ENCODE measurements around the gene MAGI2.
"Not testable (repeated sequence)": the region's sequence is repeated elsewhere in the genome, so short reads cannot be mapped to it uniquely, and the experiment has no call there.

The MAGI2 gene

DNA sequence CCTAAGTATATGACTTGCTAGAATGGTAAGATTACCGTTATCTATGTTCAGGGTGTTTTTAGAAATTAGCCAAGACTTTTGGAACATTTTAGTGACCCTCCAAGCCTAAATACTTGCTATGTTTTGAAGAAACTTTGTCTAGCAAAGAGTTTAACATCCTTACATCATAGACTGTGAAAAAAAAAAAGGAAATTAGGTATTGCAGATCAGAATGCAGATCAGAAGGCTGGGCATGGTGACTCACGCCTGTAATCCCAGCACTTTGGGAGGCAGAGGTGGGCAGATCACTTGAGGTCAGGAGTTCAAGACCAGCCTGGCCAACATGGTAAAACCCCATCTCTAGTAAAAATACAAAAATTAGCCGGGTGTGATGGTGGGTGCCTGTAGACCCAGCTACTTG lies 10.7 kb downstream of the MAGI2 start:
- not testable (repeated sequence) for DNase-seq

DNA sequence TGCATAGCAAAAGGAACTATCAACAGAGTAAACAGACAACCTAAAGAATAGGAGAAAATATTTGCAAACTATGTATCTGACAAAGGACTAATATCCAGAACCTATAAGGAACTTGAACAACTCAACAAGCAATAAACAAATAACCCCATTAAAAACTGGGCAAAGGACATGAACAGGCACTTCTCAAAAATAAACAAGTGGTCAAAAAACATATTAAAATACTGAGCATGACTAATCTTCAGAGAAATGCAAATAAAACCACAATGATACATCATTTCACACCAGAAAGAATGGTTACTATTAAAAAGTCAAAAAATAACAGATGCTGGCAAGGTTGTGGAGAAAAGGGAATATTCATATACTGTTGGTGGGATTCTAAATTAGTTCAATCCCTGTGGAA lies 17.1 kb downstream of the MAGI2 start:
- DNase-seq = no peak

DNA sequence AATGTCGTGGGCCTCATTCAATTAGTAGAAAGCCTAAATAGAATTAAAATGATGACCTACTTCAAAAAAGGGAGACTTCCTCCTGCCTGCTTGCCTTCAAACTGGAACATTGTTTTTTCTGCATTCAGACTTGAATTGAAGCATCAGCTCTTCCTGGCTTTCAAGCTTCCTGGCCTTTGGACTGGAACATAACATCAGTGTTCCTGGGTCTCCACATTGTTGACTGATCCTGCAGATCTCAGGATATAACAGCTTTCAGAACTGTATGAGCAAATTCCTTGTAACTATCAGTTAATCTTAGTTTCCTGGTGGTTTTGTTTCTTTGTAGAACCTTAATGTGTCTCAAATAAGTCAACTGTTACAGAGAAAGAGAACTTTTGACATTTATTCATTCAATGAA lies 18.6 kb downstream of the MAGI2 start:
- DNase-seq = no peak

DNA sequence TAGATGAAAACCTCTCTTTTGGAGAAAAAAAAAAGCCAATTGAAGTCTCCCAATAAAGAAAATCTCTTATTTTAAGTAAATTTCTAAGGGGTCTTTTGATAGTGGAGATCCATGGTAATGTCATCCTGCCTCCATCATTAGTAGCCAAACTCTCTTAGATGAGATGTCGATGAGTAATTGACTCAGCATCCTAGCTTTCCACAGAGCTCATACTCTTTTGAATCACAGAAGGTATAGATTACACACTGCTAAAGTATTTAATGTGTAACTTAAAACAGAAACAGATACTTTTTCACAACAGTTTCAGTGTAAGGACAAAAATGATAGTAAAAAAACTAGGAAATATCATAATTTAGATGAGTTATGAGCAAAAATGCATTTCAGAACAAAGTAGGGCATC lies 19.4 kb downstream of the MAGI2 start:
- DNase-seq = no peak

DNA sequence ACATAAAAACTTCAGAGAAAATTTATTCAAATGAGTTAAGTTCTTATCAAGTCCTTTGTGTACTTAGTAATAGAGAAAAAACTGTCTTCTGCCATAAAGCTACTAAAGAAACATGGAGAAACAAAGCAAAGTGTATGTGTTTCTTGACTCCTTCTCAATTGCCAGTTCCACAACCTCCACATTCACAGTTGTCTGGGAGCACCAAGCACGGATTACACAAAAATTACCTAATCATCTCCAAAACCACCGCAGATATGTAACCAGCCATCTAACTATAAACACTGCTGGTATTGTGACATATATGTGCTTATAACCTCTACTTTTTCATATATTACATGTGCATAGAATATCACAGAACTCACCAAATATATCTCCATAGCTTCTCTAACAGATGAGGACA lies 23.1 kb downstream of the MAGI2 start:
- no peak for DNase-seq

DNA sequence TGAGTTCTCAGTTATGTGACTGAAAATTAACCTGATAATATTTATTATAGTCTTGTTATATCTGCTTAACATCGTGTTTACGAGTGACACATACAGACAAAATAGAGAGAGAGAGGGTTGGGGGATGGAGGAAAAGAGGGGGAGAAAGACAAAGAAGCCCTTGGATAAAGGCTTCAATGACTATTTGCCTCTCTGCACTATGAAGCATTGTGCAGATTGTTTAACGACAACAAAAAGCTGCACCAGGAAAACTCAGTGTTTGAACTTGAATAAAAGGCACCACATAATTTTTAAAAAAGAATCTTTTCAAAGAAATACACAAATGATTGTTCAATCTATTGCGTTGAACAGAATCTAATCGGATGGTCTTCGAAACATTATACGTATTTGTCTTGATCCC lies 27.8 kb downstream of the MAGI2 start:
- DNase-seq = no peak

DNA sequence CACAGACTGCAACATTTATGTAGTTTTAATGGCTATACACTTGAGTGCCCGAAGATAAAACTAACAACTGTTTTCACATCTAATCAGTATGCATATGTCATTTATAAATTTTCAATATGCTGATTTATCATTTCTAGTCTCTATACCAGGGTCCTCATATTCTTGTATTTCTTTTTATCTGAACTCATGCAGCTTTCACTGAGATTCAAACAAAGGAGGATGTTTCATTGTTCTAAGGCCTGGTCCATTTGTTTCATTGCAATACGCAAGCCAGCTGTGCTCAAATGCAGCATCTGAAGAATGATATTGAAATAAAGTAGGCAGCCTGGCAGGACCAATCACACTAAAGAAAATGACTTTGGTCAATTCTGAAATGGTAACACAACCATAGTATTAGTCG lies 31.7 kb downstream of the MAGI2 start:
- no peak for DNase-seq

DNA sequence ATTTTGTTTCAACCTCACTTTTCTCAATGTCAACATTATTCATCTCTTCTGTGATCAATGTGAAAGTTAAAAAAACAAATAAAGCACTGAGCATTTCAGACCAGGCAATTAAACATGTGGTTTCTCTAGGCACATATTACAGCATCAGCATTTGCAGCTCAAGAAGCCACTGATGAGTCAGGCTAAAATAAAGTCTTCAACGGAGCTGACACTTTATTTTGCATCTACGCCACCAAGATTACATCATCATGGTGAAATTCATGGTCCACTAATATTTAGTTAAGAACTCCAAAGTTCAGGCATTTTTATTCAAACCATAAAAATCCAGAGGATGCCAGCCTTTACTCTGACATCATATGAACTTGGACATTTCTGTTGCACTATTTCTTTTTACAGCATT lies 33.0 kb downstream of the MAGI2 start:
- no peak for DNase-seq

DNA sequence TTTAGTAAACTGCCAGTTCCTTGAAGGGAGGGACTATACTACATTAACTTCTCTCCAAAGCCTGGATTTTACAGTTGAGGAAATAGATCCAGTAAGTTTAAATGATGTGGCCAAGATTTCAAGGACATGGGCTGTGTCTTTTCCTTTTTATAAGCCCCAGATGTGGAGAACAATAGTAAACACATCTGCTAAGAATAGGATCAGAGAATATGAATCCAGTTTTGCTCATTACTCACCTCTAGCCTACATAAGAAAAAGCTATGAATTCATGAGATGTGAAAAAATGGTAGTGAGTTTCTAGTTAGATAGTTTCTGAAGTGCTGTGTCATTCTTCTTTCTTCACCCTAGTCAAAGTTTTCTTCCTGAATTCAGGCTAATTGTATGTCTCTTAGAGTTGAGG lies 38.6 kb downstream of the MAGI2 start:
- DNase-seq = no peak

DNA sequence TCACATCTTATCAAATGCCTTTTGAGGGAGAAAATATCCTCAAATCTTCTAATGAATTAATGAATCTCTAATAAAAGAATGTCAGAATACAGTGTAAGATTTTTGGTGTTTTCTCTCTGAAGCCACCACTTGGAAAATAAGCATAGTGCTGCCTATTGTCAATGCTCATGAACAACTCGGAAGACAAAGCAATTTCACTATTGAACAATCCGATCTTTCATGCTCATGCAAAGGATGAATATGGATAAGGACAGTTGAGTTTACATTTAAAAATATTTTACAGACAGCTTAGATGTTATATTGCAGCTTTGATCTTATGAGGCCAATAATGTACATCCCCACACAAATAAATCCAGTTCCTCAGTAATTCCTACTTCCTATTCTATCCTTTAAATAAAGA lies 40.6 kb downstream of the MAGI2 start:
- no peak for DNase-seq

DNA sequence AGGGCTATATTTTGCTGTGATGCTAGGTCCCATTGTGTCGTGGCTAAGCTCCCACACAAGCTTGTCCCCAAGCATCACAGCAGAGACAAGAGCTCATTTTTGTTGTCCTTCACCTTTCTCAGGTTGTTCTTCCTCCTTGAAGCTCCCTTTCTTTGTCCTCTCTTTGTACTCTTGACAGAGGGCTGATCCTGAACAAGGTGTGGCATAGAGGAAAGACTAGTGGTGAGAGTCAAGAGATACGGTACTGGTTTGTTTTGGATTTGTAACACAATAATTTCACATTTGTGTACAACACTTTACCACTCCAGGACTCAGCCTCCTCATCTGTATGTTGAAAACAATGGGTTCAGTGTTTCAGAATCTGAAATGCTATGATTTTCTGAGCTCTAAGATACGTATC lies 41.0 kb downstream of the MAGI2 start:
- DNase-seq = no peak

DNA sequence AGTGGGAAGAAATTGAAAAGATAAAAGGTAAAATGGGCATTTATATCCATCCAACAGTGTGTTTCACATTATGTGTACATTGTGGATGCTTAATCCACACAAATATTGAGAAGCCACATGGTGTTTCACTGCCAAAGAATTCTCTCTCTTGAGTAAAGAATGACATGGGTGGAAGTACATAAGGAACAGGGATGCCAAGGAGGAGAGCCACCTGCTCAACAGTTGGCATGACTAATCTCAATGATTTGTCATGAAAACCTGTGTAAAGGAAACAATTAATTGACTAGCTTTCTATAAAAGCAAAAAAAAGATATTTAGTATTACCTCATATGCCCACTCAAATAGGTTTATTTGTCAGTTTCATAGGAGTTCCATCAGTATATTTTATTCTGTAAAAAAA lies 43.1 kb downstream of the MAGI2 start:
- DNase-seq = no peak

DNA sequence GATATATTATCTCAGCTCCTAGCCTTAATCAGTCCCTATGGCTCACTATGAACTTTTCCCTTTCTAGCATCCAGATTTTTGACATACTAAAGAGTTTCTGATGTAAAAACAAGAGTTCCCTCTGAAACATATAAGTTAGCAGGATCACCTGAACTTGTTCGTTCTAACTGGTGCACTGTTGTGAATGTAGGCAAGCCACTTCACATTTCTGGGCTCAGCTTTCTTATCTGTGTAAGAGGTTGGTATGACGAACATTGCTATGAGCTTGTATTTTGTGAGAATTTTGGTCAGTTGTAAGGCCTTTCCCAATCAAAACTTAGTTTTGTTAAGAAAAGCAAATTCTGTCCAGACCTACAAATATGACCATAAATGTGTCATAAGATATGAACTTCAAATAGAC lies 46.1 kb downstream of the MAGI2 start:
- no peak for DNase-seq

DNA sequence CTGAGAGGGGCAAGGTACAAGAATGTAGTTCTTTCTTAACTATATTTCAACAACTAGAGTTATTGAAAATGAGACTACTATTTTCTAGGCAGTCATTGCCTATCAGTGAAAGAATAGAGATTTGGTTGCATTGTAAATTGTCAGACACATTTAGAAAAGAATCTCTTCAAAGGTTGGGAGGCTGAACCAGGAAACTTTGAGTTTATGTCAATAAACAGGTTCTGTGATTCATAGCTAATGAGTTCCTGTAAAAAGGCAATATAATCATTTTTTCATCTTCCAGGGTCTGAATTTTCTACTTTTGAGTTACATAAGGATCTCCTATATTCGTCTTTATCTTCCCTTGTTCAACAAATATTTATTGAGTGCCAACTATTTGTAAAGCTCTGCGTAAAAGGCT lies 47.1 kb downstream of the MAGI2 start:
- no peak for DNase-seq

DNA sequence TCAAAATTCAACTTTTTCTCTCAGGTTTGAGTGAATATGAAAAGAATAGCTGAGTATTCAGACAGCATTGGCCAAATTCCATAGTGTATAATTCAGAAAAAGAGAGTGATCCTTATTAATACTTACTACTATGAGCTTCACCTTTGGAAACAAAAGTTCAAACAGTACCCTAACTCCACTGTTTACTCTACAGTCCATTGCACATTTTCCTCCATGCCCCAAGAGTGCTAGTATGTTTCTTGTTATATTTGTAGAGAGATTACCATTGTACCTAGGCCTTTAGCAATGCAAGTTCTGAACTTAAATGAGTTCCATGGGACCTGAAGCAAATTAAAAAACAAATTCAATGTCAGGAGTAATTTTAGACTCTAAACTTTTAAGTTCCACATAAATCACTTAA lies 48.1 kb downstream of the MAGI2 start:
- DNase-seq = no peak

DNA sequence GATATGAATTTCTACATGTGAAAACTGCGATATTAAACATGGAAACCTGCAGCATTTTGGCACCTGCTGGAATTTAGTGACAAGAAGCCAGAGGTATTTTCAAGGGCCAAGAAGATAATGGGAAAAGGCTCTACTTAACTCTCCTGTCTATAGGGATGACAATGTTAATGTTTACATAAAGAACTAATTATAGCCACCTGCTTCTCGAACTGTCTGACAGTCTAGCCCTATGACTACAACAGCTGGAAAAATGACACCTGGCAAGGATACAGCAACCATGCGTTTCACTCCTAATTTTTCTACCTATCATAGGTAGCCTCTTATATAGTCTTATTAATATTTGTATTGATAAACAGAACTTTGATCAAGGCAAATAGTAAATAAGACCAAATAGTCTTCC lies 49.6 kb downstream of the MAGI2 start:
- DNase-seq = no peak

DNA sequence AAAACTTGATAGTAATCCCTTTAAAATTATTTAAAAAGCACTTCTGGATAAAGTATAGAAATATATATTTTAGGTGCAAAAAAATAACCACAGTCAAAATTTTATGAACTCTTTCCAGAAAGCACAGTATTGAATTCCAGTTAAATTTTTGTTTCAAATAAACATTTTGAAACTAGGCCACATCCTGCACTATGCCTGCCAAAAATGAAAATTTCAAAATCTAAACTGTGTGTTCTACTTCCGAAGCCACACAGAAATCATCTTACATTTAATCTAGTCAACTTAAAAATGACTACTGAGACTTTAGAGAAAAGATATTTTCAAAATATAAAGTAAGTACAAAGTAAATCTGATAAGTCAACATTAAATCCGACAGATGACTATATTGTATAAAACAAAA lies 50.0 kb downstream of the MAGI2 start:
- DNase-seq = no peak

DNA sequence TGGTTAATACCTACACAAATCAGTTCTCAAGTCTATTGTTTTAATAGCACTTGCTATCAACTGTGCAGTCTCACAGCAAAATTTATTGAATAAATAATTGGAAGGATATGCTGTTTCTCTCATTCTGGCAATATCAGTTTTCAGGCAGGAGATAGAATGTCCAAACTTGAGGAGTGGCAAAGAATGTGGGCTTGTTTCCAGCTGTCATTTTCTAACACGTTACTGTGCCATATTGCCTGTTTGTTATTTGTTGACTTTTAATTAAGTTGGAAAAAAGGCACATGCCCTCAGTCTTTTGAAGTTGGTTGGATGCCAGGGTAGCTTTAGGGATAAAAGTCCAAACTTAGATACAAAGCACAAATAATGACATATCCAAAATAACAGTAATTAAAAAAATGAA lies 52.2 kb downstream of the MAGI2 start:
- DNase-seq = no peak

DNA sequence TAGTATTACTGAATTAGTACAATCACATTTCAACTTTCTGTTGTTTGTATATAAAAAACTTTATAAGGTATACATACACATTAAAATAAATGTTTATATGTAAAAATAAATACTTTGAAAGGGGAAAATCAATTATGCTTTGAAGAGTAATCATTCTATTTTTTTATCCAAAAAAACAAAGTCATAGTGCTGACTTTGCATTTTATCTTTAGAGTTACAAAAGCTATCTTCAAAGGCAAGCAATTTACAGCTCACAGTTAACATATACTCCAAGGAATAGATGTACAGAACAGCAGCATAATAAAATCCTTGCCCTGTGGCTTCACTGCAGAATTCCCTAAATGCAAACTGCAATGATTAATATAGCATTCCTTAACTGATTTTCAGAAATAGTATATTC lies 53.2 kb downstream of the MAGI2 start:
- no peak for DNase-seq

DNA sequence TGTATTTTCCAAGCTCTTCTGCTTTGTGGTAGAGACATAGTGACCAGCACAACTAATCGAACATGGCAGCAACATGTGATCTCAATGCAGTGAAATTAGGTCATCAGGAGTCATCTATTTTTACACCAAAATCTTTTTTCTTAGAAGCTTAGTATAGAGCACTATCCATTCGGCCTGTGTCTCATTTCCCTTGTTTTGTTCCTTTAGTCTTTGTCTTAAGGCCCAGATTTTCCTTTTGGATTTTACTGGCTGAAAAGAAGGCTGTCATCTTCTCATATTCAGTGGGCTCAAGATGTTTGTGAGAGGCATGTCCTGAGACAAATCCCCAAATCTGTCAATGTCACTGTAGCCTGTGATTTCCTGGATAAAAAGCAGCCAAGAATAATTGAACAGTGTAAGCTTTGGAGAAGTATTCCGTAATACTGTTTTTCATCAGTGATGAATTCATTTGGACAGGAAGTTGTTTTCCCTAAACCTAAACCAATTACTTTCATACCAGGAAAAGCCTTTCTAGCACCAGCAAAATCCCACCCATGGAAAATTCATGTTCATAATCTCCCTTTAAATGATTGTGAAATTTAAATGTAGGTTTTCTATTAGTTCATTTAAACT lies 55.2 kb downstream of the MAGI2 start:
- no peak for DNase-seq

DNA sequence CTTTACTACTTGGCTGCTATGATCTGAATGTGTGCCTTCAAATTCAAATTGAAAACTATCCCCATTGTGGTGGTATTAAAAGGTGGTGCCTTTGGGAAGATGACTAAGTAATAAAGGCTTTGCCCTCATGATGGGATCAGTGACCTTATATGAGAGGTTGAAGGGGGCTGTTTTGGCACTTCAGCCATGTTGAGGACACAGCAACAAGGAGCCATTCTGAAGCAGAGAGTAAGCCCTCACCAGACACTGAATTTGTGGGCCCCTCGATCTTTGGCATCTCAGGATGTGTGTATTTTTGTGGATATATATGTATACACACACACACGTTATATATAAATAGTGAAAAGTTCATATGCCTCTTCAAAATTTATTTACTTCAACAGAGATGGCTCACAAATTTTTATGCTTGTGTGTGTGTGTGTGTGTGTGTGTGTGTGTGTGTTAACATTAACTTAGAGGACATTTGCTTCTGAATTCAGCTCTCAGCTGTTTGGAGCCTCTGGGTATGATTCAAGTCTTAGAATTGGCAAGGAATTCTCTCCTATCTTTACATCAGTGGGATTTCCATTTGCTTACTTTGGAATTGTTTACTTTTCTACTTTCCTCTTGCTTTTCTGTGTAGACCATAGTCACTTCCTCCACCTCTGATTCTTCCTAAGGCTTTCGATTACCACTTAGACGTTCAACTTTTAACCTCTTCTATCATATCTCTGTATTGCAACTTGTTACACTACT lies 66.6 kb downstream of the MAGI2 start:
- DNase-seq = no peak

DNA sequence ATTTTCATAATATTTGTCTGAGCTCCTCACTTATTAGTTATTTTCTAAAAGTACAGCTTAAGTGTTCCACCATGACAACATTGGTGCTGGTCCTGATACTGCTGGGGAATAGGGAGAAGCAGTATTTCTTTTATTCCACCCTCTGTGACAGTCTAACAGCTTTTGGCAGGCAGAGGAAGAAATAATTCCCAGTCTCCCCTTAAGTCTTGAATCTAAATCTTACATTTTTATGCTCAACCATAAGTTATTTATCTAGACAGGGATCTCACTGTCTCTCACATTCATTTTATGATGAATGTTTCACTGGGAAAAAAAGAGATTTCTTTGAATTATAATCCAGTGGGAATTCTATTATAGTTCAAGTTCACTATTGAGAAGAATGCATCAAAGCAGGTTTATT lies 71.5 kb downstream of the MAGI2 start:
- no peak for DNase-seq

DNA sequence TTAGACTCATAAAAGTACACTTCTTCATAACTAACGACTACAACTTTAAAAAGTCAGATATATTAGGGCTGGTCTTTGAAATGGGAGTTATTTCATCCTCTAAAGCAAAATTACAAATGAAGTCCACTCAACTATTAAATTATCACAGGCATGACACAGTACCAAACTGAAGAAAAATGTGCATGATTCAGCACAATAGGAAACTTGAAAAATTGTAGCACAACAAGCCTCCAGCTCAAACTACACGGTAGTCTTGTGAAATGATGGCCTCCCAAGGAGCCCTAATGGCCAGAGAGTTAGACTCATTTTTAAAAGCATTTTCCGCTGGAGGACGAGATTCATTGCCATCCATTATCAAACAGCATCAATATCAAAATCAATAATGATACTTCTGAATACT lies 76.4 kb downstream of the MAGI2 start:
- DNase-seq = no peak

DNA sequence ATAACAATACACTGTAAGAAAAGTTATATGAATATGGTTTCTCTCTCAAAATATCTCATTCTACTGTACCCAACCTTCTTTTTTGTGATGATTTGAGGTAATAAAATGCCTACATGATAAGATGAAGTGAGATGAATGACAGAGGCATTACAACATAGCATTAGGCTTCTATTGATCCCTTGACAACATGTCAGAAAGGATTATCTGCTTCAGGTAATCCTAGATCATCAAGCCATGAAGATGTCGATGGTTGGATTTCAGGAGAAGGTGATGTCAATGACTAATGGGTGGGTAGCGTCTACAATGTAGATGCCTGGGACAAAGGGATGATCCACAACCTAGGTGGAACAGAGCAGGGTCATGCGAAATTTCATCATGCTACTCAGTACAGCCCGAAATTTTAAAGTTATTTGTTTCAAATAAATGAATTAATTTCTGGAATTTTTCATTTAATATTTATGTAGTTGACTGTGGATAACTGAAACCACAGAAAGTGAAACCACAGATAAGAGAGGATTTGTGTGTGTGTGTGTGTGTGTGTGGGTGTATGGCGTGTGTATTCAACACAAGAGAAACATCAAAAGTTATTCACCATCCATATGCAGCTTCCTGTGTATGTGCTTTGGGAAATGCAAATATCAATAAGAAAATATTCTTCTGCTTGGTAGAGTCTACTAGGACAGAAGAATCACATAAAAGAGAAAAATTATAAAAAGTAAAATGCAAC lies 77.0 kb downstream of the MAGI2 start:
- no peak for DNase-seq

DNA sequence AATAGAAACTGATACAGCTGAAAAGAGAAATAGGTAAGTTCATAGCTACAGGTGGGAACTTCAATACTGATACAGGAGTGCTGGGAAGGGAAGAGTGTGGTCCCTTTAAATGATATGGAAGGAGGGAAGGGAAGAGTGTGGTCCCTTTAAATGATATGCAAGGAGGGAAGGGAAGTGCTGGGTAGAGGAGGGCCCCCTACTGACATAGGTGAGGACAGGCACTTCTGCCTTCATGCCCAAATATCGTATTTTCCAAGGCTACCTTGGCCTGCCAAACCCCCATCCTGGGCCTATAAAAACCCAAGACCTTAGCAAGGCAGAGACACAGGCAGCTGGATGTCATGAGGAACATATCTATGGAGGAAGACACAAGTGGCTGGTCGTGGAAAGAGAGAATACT lies 92.3 kb downstream of the MAGI2 start:
- DNase-seq = no peak

Data from inflammatory macrophage treated with lipopolysaccharide for 1 hour (primary cell).